Measurements from ENCODE around the gene C5AR2.

The C5AR2 gene

DNA sequence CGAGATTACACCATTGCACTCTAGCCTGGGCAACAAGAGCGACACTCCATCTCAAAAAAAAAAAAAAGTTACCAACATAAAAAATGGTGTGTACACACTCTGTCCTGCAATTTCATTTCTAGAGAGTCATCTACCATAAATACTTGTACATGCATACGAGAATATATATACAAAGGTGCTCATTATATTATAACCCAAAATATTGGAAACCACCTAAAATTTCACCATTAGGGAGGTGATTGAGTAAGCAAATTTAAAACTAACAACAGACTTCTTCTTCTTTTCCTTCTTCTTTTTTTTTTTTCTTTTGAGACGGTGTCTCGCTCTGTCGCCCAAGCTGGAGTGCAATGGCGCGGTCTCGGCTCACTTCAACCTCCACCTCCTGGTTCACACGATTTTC is 29.7 kb upstream of the C5AR2 start:
- Histone ChIP-seq H3K36me3 (ENCODE audit: insufficient read depth) (no peaks in the 10 kb centered on the region), H3K4me1 (ENCODE audit: low read depth, poor library complexity, severe bottlenecking) (peaks cover 31% of the 10 kb centered on the region)
- TF ChIP-seq, protein P1, sequence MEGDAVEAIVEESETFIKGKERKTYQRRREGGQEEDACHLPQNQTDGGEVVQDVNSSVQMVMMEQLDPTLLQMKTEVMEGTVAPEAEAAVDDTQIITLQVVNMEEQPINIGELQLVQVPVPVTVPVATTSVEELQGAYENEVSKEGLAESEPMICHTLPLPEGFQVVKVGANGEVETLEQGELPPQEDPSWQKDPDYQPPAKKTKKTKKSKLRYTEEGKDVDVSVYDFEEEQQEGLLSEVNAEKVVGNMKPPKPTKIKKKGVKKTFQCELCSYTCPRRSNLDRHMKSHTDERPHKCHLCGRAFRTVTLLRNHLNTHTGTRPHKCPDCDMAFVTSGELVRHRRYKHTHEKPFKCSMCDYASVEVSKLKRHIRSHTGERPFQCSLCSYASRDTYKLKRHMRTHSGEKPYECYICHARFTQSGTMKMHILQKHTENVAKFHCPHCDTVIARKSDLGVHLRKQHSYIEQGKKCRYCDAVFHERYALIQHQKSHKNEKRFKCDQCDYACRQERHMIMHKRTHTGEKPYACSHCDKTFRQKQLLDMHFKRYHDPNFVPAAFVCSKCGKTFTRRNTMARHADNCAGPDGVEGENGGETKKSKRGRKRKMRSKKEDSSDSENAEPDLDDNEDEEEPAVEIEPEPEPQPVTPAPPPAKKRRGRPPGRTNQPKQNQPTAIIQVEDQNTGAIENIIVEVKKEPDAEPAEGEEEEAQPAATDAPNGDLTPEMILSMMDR (conservative IDR thresholded peaks at IDR 0.05; ENCODE audit: low read depth, low read length), result no peak

DNA sequence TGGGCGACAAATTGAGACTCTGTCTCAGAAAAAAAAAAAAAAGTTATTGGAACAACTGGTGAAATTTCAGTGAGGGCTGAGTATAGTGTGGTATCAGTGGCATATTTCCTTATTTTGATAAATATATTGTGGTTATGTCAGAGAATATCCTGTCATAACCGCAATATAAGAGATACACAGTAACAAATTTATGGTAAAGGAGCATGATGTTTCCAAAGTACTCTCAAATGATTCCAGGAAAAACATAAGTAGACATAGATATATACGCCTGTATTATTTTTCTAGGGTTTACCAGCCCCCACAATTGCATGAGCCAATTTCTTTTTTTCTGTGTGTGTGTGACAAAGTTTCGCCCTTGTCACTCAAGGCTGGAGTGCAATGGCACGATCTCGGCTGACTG is 28.0 kb upstream of the C5AR2 start:
- H2AFZ ChIP-seq (ENCODE audit: low read depth), result no peak overlapping the region
- H3K36me3 ChIP-seq (ENCODE audit: insufficient read depth), result no peaks in the 10 kb centered on the region
- no peak overlapping the region for H3K4me3 ChIP-seq (IDR thresholded peaks at IDR 0.05; ENCODE audit: insufficient read depth, low read depth, low read length)
- H3K79me2 ChIP-seq (ENCODE audit: insufficient read depth, low read depth), result no peaks in the 10 kb centered on the region
- H3K9ac ChIP-seq, result no peak overlapping the region
- H3K4me1 ChIP-seq (ENCODE audit: low read depth, poor library complexity, severe bottlenecking), result peaks cover 31% of the 10 kb centered on the region
- TF ChIP-seq, protein P1 (conservative IDR thresholded peaks at IDR 0.05; ENCODE audit: low read depth, low read length), result no peak
- H4K20me1 ChIP-seq (ENCODE audit: insufficient read depth), result no peaks in the 10 kb centered on the region
- no peak overlapping the region for H3K27ac ChIP-seq
- H3K27me3 ChIP-seq (ENCODE audit: insufficient read depth, low read depth), result peaks cover 24% of the 10 kb centered on the region
- no peak overlapping the region for H3K4me2 ChIP-seq

More for the DNA sequence above, 29.7 kb upstream of the C5AR2 start:
- Histone ChIP-seq H4K20me1 (ENCODE audit: insufficient read depth) (no peaks in the 10 kb centered on the region), H3K4me2 (0 out of 2 replicates have a peak overlapping the region, but pooled peaks have one; percentile 3), H3K9ac (no peak overlapping the region), H3K27me3 (ENCODE audit: insufficient read depth, low read depth) (peaks cover 10% of the 10 kb centered on the region; the same call in 1 of the 2 replicates), H3K4me3 (IDR thresholded peaks at IDR 0.05; ENCODE audit: insufficient read depth, low read depth, low read length) (no peak overlapping the region), H3K27ac (no peak overlapping the region), H3K79me2 (ENCODE audit: insufficient read depth, low read depth) (no peaks in the 10 kb centered on the region), H2AFZ (ENCODE audit: low read depth) (no peak overlapping the region)

DNA sequence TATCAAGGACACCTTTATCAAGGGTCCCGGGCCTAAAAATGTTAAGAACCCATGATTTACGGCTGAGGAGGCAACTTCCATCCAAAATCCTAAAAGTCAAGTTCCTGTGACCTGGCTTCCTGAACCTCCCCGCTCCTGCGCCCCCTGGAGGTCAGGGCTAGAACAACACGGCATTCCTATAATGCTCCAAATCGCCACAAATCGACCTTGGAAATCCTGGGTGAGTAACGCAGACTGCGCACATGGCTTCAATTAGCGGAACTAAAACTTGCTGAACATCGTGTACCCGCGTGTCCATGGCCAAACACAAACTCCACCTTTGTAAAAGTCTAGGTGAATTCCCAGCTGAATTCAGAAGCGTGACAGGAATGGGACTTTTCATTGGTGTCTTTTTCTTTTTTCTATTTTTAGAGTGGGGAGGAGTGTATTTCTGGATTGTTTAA is 26.6 kb upstream of the C5AR2 start:
- Histone ChIP-seq H3K27ac (no peak overlapping the region), H3K27me3 (ENCODE audit: insufficient read depth, low read depth) (peaks cover 38% of the 10 kb centered on the region), H2AFZ (ENCODE audit: low read depth) (no peak overlapping the region), H4K20me1 (ENCODE audit: insufficient read depth) (no peaks in the 10 kb centered on the region), H3K79me2 (ENCODE audit: insufficient read depth, low read depth) (no peaks in the 10 kb centered on the region), H3K4me3 (IDR thresholded peaks at IDR 0.05; ENCODE audit: insufficient read depth, low read depth, low read length) (no peak overlapping the region), H3K4me2 (0 out of 2 replicates have a peak overlapping the region, but pooled peaks have one; percentile 6), H3K9ac (no peak overlapping the region), H3K4me1 (ENCODE audit: low read depth, poor library complexity, severe bottlenecking) (peaks cover 21% of the 10 kb centered on the region), H3K36me3 (ENCODE audit: insufficient read depth) (no peaks in the 10 kb centered on the region)
- TF ChIP-seq, protein P1 (conservative IDR thresholded peaks at IDR 0.05; ENCODE audit: low read depth, low read length), result peak; percentile 99

DNA sequence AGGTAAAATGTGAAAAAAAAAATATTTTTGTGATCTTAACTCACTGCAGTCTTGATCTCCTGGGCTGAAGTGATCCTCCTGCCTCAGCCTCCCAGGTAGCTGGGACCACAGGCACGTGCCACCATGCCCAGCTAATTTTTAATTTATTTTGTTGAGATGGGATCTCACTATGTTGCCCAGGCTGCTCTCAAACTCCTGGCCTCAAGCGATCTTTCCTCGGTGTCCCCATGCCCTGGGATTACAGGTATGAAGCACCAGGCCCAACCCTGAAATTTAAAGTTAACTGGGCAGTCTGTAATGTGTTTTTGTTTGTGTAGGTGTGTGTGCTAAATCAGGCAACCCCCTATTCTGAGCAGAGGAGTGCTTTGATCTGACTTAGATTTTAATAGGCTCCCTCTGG is 25.7 kb upstream of the C5AR2 start:
- no peaks in the 10 kb centered on the region for H3K36me3 ChIP-seq (ENCODE audit: insufficient read depth)
- TF ChIP-seq, protein P1 (conservative IDR thresholded peaks at IDR 0.05; ENCODE audit: low read depth, low read length), result no peak
- no peaks in the 10 kb centered on the region for H4K20me1 ChIP-seq (ENCODE audit: insufficient read depth)
- H3K27me3 ChIP-seq (ENCODE audit: insufficient read depth, low read depth), result peaks cover 48% of the 10 kb centered on the region
- H3K79me2 ChIP-seq (ENCODE audit: insufficient read depth, low read depth), result no peaks in the 10 kb centered on the region
- no peak overlapping the region for H3K4me2 ChIP-seq
- peaks cover 17% of the 10 kb centered on the region for H3K4me1 ChIP-seq (ENCODE audit: low read depth, poor library complexity, severe bottlenecking)
- no peak overlapping the region for H3K27ac ChIP-seq
- no peak overlapping the region for H3K9ac ChIP-seq
- no peak overlapping the region for H3K4me3 ChIP-seq (IDR thresholded peaks at IDR 0.05; ENCODE audit: insufficient read depth, low read depth, low read length)
- H2AFZ ChIP-seq (ENCODE audit: low read depth), result no peak overlapping the region
